ENCODE measurements around the gene ITGA3. TPM values are rescaled to one million over a fixed set of nuclear protein-coding genes. Genes with fewer than 3 reads are reported as not detected.

Gene ITGA3
- polyA plus RNA-seq, 2 of the 4 experiments (the other 2 are of a cell fraction): 141 to 268 TPM

DNA sequence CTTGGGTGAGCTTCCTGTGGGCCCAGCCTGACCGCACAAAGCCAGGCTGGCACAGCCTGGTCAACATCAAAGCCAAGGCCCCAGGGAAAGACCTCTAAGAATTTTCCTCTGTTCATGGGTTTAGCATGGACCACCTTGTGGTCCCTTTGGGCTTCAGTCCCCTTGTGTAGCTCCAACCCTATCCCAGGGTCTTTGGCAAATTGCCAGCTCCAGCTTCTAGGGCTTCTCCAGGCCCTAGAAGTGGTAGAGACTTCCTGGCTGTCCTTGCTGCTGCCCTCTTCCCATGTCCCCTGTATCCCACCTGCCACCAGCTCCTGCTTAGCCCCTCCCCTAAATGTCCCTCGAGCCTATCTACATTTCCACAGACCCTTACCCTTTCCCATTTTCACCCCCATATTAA, 9.7 kb upstream of the ITGA3 start:
- no peak for ATAC-seq
- CTCF ChIA-PET: interaction anchor here (0.6 to 7.0 kb wide), 11 partner anchors 9 to 50 kb away, joined by 3 to 63 read pairs (median 5); partner anchors contain the start of genes ITGA3 and PDK2
- FAIRE-seq: no peak
- H3K9me3 ChIP-seq: no peaks in the 10 kb centered on the region
- 83% methylated on average over 2 of the region's 2 CpGs for WGBS (ENCODE audit: missing lambda C conversion rate)
- DNase-seq (ENCODE audit: low read depth in 1 of 2, low spot score in 1 of 2): no peak
- TF ChIP-seq, protein P1, sequence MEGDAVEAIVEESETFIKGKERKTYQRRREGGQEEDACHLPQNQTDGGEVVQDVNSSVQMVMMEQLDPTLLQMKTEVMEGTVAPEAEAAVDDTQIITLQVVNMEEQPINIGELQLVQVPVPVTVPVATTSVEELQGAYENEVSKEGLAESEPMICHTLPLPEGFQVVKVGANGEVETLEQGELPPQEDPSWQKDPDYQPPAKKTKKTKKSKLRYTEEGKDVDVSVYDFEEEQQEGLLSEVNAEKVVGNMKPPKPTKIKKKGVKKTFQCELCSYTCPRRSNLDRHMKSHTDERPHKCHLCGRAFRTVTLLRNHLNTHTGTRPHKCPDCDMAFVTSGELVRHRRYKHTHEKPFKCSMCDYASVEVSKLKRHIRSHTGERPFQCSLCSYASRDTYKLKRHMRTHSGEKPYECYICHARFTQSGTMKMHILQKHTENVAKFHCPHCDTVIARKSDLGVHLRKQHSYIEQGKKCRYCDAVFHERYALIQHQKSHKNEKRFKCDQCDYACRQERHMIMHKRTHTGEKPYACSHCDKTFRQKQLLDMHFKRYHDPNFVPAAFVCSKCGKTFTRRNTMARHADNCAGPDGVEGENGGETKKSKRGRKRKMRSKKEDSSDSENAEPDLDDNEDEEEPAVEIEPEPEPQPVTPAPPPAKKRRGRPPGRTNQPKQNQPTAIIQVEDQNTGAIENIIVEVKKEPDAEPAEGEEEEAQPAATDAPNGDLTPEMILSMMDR (IDR thresholded peaks at IDR 0.05): no peak
- no peak for TF ChIP-seq CHD2 (IDR thresholded peaks at IDR 0.05; ENCODE audit: low read length, partially characterized antibody)
- no peak overlapping the region for H3K4me2 ChIP-seq
- H3K4me1 ChIP-seq: peaks cover 78% of the 10 kb centered on the region
- POLR2A ChIA-PET: interaction anchor here (0.8 to 1.2 kb wide), 2 partner anchors 16 to 18 kb away, joined by 3 to 4 read pairs; no protein-coding TSS in a partner anchor
- H3K27ac ChIP-seq: peak overlapping the region; percentile 57 to 92; a peak in 5 of 6 replicates
- no peak overlapping the region for H3K4me3 ChIP-seq

DNA sequence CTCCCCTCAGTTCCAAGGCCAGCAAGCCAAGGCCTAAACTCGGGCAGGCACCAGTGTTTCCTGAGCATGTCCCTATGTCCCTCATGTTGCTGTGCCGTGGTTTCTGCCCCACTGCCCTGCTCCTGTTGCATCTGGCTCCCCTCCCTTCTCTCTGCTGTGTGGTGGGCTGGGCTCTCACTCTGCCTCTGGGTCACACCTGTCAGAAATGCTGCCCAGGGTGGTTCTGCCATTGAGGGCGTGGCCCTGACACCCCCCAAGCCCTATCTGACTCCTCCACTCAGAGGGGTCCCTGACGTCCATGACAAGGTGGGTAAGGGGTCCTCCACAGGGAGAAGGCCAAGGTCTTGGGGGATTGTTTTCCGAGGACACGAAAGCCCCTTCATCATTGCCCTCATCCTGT, 9.2 kb upstream of the ITGA3 start:
- TF ChIP-seq GATA3 (IDR thresholded peaks at IDR 0.05; ENCODE audit: borderline replicate concordance): no peak
- no peak for TF ChIP-seq ZC3H11A (IDR thresholded peaks at IDR 0.05)
- TF ChIP-seq CBX2 (IDR thresholded peaks at IDR 0.05; ENCODE audit: borderline replicate concordance, low read depth): no peak
- no peak for TF ChIP-seq NR3C1 (IDR thresholded peaks at IDR 0.05)
- TF ChIP-seq HEYL (CRISPR knock-in tag; IDR thresholded peaks at IDR 0.05): no peak
- TF ChIP-seq POLR2A (IDR thresholded peaks at IDR 0.05; ENCODE audit: low read length): no peak
- no peak for TF ChIP-seq JUN (IDR thresholded peaks at IDR 0.05)
- Histone ChIP-seq H3K4me3 (no peak overlapping the region), H3K4me2 (no peak overlapping the region), H3K9me3 (no peaks in the 10 kb centered on the region), H3K27ac (peak overlapping the region; percentile 64 to 92; a peak in 5 of 6 replicates), H3K4me1 (peaks cover 82% of the 10 kb centered on the region)
- ChIA-PET POLR2A (no interaction called here), CTCF (interaction anchor here (1.0 to 7.0 kb wide), 9 partner anchors 9 to 50 kb away, joined by 3 to 63 read pairs (median 8); partner anchors contain the start of genes ITGA3 and PDK2)
- no peak for FAIRE-seq
- DNase-seq (ENCODE audit: low read depth in 1 of 2, low spot score in 1 of 2): no peak
- 83% methylated on average over 6 of the region's 6 CpGs for WGBS (ENCODE audit: missing lambda C conversion rate)
- ATAC-seq: no peak

DNA sequence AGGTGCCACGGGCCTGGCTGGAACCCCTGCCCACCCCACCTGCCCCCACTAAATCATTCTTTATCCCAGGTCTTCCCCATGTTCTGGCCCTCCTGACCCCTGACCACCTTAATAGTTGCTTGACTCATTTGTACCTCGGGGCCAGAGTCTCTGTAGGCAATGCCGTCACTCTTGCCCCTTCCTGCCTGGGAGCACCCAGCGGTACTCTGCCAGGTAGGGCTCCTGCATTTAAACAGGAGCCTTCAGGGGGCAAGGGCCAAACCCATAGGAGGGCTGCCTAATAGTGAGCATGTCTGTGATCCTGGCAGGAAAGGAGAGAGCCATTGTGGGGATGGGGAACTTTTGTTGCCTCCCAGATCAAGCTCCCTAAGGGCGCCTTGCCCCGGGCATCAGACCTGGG, 8.8 kb upstream of the ITGA3 start:
- CTCF ChIA-PET: interaction anchor here (1.2 to 7.0 kb wide), 6 partner anchors 8 to 51 kb away, joined by 3 to 63 read pairs (median 10); partner anchors contain the start of genes ITGA3 and PDK2
- Histone ChIP-seq H3K4me1 (peaks cover 87% of the 10 kb centered on the region), H3K4me2 (peak overlapping the region; percentile 46), H3K4me3 (no peak overlapping the region), H3K9me3 (no peaks in the 10 kb centered on the region), H3K27ac (peak overlapping the region; percentile 64 to 92)
- ATAC-seq (no peak), FAIRE-seq (no peak), DNase-seq (ENCODE audit: low read depth in 1 of 2, low spot score in 1 of 2) (no peak)
- 90% methylated on average over 6 of the region's 6 CpGs for WGBS (ENCODE audit: missing lambda C conversion rate)
- TF ChIP-seq PHF8 (IDR thresholded peaks at IDR 0.05; ENCODE audit: borderline replicate concordance, low read depth) (no peak), ZFP36 (IDR thresholded peaks at IDR 0.05; ENCODE audit: borderline replicate concordance, partially characterized antibody) (no peak), SMC3 (IDR thresholded peaks at IDR 0.05) (no peak), NR3C1 (IDR thresholded peaks at IDR 0.05) (no peak), RAD21 (conservative IDR thresholded peaks at IDR 0.05 in 1 of 2, IDR thresholded peaks at IDR 0.05 in 1 of 2) (no peak), JUNB (IDR thresholded peaks at IDR 0.05) (no peak), ZNF302 (CRISPR knock-in tag; IDR thresholded peaks at IDR 0.05) (no peak), ZC3H11A (IDR thresholded peaks at IDR 0.05) (no peak), MAZ (IDR thresholded peaks at IDR 0.05; ENCODE audit: borderline replicate concordance, low read depth, low read length) (no peak)
- TF ChIP-seq, protein P2, sequence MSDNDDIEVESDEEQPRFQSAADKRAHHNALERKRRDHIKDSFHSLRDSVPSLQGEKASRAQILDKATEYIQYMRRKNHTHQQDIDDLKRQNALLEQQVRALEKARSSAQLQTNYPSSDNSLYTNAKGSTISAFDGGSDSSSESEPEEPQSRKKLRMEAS (IDR thresholded peaks at IDR 0.05): no peak
- TF ChIP-seq, protein P3, sequence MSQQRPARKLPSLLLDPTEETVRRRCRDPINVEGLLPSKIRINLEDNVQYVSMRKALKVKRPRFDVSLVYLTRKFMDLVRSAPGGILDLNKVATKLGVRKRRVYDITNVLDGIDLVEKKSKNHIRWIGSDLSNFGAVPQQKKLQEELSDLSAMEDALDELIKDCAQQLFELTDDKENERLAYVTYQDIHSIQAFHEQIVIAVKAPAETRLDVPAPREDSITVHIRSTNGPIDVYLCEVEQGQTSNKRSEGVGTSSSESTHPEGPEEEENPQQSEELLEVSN (IDR thresholded peaks at IDR 0.05; ENCODE audit: borderline replicate concordance, low read depth): no peak
- TF ChIP-seq, protein P4, sequence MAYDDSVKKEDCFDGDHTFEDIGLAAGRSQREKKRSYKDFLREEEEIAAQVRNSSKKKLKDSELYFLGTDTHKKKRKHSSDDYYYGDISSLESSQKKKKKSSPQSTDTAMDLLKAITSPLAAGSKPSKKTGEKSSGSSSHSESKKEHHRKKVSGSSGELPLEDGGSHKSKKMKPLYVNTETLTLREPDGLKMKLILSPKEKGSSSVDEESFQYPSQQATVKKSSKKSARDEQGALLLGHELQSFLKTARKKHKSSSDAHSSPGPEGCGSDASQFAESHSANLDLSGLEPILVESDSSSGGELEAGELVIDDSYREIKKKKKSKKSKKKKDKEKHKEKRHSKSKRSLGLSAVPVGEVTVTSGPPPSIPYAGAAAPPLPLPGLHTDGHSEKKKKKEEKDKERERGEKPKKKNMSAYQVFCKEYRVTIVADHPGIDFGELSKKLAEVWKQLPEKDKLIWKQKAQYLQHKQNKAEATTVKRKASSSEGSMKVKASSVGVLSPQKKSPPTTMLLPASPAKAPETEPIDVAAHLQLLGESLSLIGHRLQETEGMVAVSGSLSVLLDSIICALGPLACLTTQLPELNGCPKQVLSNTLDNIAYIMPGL (CRISPR knock-in tag; IDR thresholded peaks at IDR 0.05; ENCODE audit: borderline replicate concordance): no peak
- TF ChIP-seq, protein P5, sequence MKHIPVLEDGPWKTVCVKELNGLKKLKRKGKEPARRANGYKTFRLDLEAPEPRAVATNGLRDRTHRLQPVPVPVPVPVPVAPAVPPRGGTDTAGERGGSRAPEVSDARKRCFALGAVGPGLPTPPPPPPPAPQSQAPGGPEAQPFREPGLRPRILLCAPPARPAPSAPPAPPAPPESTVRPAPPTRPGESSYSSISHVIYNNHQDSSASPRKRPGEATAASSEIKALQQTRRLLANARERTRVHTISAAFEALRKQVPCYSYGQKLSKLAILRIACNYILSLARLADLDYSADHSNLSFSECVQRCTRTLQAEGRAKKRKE (CRISPR knock-in tag; IDR thresholded peaks at IDR 0.05; ENCODE audit: low read depth): no peak
- POLR2A ChIA-PET: interaction anchor here (1.2 kb wide), 1 partner anchor 15 kb away, joined by 6 read pairs; no protein-coding TSS in a partner anchor

Measured in A549 (cell line).